ENCODE results near the gene LRRC75A. TPM values are rescaled to one million over a fixed set of nuclear protein-coding genes. Genes with fewer than 3 reads are reported as not detected.
A peak's percentile ranks its signal among the peaks of the same experiment; 100 is the strongest.

Gene LRRC75A
- total and polyA plus RNA-seq, 2 experiments from 2014 or later, result 5.3 to 26.2 TPM

- TF ChIP-seq STAT1 (IDR thresholded peaks at IDR 0.05; ENCODE audit: unreplicated experiment), result no peak
These were observed 31.0 kb downstream of the LRRC75A start (continued) for GRCh38 chr17:16460796-16461605.

DNA sequence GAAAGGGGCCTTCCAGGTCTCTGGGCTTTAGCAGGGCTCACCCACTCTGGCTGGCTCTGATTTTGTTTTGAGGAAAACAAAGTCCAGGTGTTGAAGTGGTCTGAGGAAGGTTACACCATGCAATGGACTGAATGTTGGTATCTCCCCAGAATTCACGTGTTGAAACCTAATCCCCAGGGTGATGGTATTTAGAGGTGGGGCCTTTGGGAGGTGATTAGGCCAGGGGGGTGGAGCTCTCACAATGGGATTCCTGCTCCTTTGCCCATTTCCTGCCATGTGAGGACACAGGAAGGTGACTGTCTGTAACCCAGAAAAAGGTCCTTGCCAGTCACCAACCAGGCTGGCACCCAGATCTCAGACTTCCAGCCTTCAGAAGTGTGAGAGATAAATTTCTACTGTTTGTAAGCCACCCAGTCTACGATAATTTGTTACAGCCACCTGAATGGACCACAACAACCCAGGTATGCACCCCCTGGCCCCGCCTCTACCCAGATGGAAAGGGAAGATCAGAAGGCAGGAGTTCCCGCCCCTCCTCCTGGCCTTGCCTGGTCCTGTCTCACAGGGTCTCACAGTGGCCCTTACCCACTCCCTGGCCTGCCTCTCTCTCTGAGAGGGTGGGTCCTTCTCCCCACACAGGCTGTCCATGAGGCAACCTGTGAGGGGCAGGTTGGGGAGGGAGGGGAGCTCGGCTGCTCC, 32.0 kb downstream of the LRRC75A start:
- H3K4me1 ChIP-seq (ENCODE audit: insufficient read depth), result peaks cover 20% of the 10 kb centered on the region
- ATAC-seq (peak; percentile 65), DNase-seq (ENCODE audit: low spot score) (peak; percentile 81)
- no peaks in the 10 kb centered on the region for H3F3A ChIP-seq (replicated peaks; ENCODE audit: low read depth)
- peak overlapping the region; percentile 52; the same call in 1 of the 2 replicates for H3K4me2 ChIP-seq
- H3K27me3 Mint-ChIP-seq (ENCODE audit: insufficient read depth, low read depth, poor library complexity), result peaks cover 10% of the 10 kb centered on the region
- no peak overlapping the region; the same call in 1 of the 2 replicates for H3K4me3 ChIP-seq
- H3K27ac Mint-ChIP-seq, result peak overlapping the region; percentile 78
- H3K79me2 ChIP-seq (replicated peaks; ENCODE audit: insufficient read depth), result no peaks in the 10 kb centered on the region
- no peaks in the 10 kb centered on the region for H3K9me2 ChIP-seq (ENCODE audit: insufficient read depth)
- no peaks in the 10 kb centered on the region for H3K36me3 ChIP-seq (ENCODE audit: insufficient read depth)
- peaks cover 14% of the 10 kb centered on the region for H3K36me3 Mint-ChIP-seq (ENCODE audit: low read depth)
- no peak overlapping the region for H2AFZ ChIP-seq
- H3K4me3 Mint-ChIP-seq, result peak overlapping the region; percentile 31; the same call in 1 of the 3 replicates
- H3K9me3 Mint-ChIP-seq, result no peaks in the 10 kb centered on the region; the same call in 2 of the 3 replicates
- H3K27ac ChIP-seq (ENCODE audit: low read depth), result peak overlapping the region; percentile 70; the same call in 1 of the 2 replicates
- H3K4me1 Mint-ChIP-seq, result peaks cover 36% of the 10 kb centered on the region
- H4K20me1 ChIP-seq (replicated peaks; ENCODE audit: insufficient read depth), result peaks cover 4% of the 10 kb centered on the region
- H3K27me3 ChIP-seq (ENCODE audit: insufficient read depth), result no peaks in the 10 kb centered on the region
- TF ChIP-seq STAT1 (IDR thresholded peaks at IDR 0.05; ENCODE audit: unreplicated experiment) (no peak), REST (IDR thresholded peaks at IDR 0.05; ENCODE audit: unreplicated experiment) (no peak), CREB1 (CRISPR knock-in tag; IDR thresholded peaks at IDR 0.05; ENCODE audit: low read depth) (no peak), EZH2 (IDR thresholded peaks at IDR 0.05; ENCODE audit: low read depth, unreplicated experiment) (no peak), POLR2AphosphoS5 (IDR thresholded peaks at IDR 0.05; ENCODE audit: low read depth) (no peak), ZNF114 (CRISPR knock-in tag; IDR thresholded peaks at IDR 0.05) (no peak), ZNF462 (CRISPR knock-in tag; IDR thresholded peaks at IDR 0.05) (no peak), ETS1 (IDR thresholded peaks at IDR 0.05) (no peak), EZH2phosphoT487 (IDR thresholded peaks at IDR 0.05; ENCODE audit: unreplicated experiment) (no peak)
- TF ChIP-seq, protein P1, sequence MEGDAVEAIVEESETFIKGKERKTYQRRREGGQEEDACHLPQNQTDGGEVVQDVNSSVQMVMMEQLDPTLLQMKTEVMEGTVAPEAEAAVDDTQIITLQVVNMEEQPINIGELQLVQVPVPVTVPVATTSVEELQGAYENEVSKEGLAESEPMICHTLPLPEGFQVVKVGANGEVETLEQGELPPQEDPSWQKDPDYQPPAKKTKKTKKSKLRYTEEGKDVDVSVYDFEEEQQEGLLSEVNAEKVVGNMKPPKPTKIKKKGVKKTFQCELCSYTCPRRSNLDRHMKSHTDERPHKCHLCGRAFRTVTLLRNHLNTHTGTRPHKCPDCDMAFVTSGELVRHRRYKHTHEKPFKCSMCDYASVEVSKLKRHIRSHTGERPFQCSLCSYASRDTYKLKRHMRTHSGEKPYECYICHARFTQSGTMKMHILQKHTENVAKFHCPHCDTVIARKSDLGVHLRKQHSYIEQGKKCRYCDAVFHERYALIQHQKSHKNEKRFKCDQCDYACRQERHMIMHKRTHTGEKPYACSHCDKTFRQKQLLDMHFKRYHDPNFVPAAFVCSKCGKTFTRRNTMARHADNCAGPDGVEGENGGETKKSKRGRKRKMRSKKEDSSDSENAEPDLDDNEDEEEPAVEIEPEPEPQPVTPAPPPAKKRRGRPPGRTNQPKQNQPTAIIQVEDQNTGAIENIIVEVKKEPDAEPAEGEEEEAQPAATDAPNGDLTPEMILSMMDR (conservative IDR thresholded peaks at IDR 0.05; ENCODE audit: low read depth in 2 of 2), result no peak
